ENCODE results near the gene EIF5AL1. TPM values are rescaled to one million over a fixed set of nuclear protein-coding genes. Genes with fewer than 3 reads are reported as not detected.
A peak's percentile ranks its signal among the peaks of the same experiment; 100 is the strongest.

EIF5AL1 gene
- total and polyA plus RNA-seq, 12 donors, result 0.07 to 1.2 (median 0.42) TPM; not detected in 3

DNA sequence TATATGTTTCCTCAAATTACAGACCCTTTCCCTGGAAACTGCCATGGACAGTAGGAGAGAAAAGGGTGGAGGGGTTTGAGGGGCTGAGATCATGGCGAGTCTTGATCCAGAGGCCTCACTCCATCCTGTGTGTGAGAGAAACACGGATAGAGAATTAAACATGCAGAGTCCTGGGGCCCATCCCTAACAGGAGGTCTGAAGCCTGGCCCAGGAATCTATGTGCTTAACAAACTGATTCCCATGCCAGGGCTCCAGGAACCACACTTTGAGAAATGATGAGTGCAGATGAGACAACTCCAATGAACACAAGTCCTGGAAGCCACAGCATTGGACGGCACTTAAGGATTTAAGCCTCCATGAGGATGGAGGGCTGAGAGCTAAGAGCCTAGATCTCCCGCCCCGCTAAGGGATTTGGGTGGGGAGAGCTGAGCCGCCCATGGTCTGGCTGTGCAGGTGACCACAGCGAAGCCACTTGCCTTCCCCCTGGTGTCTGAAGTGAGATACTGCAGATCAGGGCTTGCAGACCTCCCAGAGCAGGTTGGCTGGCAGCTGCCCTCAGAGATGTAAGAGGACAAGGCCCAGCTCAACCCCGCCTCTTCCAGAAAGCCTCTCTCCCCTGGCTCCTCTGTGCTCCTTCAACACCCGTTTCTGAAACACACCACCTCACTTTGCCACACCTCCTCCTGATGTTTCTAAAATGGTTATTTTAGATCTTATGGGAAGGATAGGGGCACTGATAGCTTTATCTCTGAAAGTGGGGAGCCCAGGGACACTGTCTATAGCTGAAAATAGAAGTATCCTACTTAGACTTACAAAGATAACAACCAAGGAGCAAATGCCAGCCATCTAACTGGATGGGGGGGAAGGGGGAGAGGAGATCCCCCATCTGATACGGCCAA is 24.8 kb upstream of the EIF5AL1 start:
- DNase-seq (peak; percentile 41 to 59), ATAC-seq (peak; percentile 20 to 77 (median 46))
- Histone ChIP-seq H3K27me3 (no peaks in the 10 kb centered on the region), H3K9me3 (no peaks in the 10 kb centered on the region), H3K36me3 (no peaks in the 10 kb centered on the region), H3K4me3 (no peak overlapping the region), H3K4me1 (peaks cover 2 to 45% (median 11%) of the 10 kb centered on the region in 9 donors), H3K27ac (peak overlapping the region in 7 of 10 donors; percentile 18 to 81 (median 65))
- TF ChIP-seq CTCF (IDR thresholded peaks at IDR 0.05), result peak; percentile 55 to 85 (median 77)
- intact Hi-C loops (cut with DNase I), result loop anchor here (1.0 to 5.0 kb wide), 5 partner anchors 105 to 115 kb away; no protein-coding TSS in a partner anchor
- WGBS, 2 donors, result 53% methylated on average over 10 of the region's 10 CpGs

DNA sequence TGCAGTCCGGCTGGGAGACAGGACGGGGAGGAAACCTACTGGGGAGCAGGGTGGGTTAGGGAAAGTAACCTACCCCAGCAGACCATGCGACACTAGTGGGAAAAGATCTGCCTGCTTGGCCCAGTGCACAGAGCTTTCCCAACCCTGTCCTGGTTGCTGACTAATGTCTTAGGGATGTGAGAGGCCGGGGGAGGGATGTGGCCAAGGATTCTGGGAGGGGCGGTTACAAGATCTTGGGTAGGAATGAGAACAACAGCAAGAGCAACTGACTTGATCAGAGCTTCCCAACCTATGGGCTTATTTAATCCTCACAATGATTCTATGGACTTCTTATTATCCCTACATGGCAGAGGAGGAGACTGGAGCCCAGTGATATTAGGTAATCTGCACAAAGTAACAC is 24.0 kb upstream of the EIF5AL1 start:
- 66 to 71% methylated on average over 5 of the region's 5 CpGs for WGBS, 2 donors
- ATAC-seq (peak; percentile 48 to 78 (median 62)), DNase-seq (peak; percentile 49 to 57)
- H3K4me3 ChIP-seq, result no peak overlapping the region
- no peaks in the 10 kb centered on the region for H3K9me3 ChIP-seq
- intact Hi-C loops (cut with DNase I), result loop anchor here in 7 of 10 donors (5.0 kb wide), 3 partner anchors 106 to 116 kb away; no protein-coding TSS in a partner anchor
- TF ChIP-seq CTCF (IDR thresholded peaks at IDR 0.05), result no peak
- H3K4me1 ChIP-seq, result peaks cover 2 to 43% (median 11%) of the 10 kb centered on the region in 9 donors
- H3K27me3 ChIP-seq, result no peaks in the 10 kb centered on the region
- peak overlapping the region in 8 of 10 donors; percentile 14 to 81 (median 65) for H3K27ac ChIP-seq
- H3K36me3 ChIP-seq, result no peaks in the 10 kb centered on the region

GRCh38 chr10:79488870-79489269 is 23.5 kb upstream of the EIF5AL1 start:
- Histone ChIP-seq H3K36me3 (no peaks in the 10 kb centered on the region), H3K27ac (peak overlapping the region in 5 of 10 donors; percentile 9 to 81 (median 15)), H3K4me1 (peaks cover 2 to 37% (median 11%) of the 10 kb centered on the region in 9 donors), H3K27me3 (no peaks in the 10 kb centered on the region), H3K9me3 (no peaks in the 10 kb centered on the region), H3K4me3 (no peak overlapping the region)
- no peak for TF ChIP-seq CTCF (IDR thresholded peaks at IDR 0.05)
- intact Hi-C loops (cut with DNase I), result loop anchor here in 7 of 10 donors (5.0 kb wide), 3 partner anchors 107 to 117 kb away; no protein-coding TSS in a partner anchor
- DNase-seq (no peak), ATAC-seq (no peak)
- 74 to 93% methylated on average over 3 of the region's 3 CpGs for WGBS, 2 donors

DNA sequence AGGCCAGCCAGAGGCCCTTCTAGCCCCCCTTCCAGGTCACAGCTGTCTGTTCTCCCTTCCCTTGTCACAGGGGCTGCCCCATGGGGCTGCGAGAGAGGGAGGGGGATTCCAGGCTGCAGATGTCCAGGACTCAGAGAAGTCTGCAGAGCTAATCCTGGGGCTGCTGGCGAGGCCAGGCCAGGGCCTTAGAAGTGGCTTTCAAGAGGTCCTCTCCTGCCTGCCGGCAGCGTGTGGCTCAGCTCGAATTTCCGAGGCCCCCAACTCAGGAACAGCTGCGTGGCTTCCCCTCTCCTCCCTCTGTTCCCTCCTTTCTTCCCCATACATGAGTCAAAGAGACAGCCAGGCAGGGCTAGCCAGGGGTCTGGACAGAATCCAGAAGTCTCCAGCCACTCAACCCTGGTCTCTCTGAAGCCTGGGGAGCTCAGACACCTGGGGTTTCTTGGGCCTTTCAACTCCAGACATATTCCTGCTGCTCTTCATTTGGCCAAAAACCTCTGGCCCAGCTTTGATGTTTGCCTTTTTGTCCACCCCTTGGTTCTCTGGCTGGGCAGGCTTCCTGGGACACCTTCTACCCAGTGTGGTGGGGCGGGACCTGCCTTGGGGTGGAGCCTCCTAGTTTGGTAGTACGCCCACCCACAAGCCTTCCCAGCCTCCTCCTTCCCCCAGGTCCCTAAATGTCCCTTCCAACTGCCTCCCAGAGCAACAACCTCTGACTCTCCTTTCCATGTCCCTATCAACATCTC is 21.8 kb upstream of the EIF5AL1 start:
- H3K4me1 ChIP-seq, result peaks cover 2 to 37% (median 11%) of the 10 kb centered on the region in 9 donors
- no peak overlapping the region for H3K4me3 ChIP-seq
- no peak for TF ChIP-seq CTCF (IDR thresholded peaks at IDR 0.05)
- DNase-seq (peak; percentile 45 to 55), ATAC-seq (peak; percentile 32 to 59 (median 46))
- H3K9me3 ChIP-seq, result no peaks in the 10 kb centered on the region
- no peaks in the 10 kb centered on the region for H3K27me3 ChIP-seq
- 64 to 70% methylated on average over 9 of the region's 9 CpGs for WGBS, 2 donors
- no peaks in the 10 kb centered on the region for H3K36me3 ChIP-seq
- peak overlapping the region in 8 of 10 donors; percentile 9 to 65 (median 44) for H3K27ac ChIP-seq
- intact Hi-C loops (cut with DNase I), result no loop called here

Data from heart right ventricle (tissue), 16 donors.